GM21381 (cell line): ENCODE measurements around the gene RTF1.
A peak's percentile ranks its signal among the peaks of the same experiment; 100 is the strongest.
"Not testable (repeated sequence)": the region's sequence is repeated elsewhere in the genome, so short reads cannot be mapped to it uniquely, and the experiment has no call there.

Source experiments
- ATAC-seq: cut with Tn5 transposase; IDR thresholded peaks from one replicate; pipeline ENCODE4 v1.9.1; 2021; ENCODE audit warnings: mild to moderate bottlenecking, moderate library complexity; ENCODE audit not compliant: unreplicated experiment

Gene RTF1

DNA sequence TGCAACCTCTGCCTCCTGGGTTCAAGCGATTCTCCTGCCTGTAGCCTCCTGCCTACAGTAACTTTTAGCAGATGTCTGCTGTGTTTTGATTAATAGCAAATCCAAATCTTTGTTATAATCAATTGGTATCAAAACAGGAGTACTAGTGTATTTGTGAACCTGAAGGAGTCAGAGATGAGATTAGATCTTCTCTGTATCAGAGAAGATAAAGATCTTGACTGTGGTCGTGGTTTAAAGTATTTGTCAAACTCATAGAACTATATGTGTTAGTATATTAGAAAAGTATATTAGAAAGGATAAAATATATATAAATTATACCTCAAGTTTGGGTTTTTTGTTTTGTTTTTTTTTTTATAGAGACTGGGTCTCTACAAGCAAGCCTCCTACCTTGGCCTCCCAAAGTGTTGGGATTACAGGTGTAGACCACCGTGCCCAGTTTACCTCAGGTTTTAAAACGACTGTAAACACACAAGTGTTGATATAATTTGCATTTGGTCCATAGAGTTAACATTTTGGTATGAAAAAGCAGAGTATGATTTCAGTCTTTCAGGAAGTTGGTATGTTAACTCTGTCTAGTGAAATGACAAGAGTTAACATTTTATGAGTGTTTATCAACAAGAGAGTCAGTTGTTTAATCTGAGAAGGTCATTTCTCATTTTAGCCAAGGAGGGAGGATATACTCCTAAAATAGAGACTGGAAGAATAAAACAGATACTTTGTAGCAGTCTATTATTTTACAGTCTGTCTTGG is 18.3 kb downstream of the RTF1 start:
- ATAC-seq, result no peak

DNA sequence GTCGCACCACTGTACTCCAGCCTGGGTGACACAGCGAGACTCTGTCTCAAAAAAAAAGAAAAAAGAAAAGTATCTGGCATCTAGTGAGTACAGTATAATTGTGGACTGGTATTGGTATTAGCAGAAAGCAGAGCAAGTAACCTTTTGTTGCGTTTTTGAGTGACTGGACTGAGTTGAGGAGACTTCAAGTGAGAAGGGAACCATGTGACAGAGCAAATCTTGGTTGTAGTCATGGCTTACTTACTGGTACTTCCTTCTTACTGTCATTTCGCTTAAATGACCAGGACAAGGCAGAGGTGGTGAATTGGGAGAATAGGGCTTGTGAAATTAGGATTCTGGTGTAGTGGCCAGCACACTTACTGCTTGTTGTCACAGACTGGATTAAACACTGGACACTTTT is 20.6 kb downstream of the RTF1 start:
- no peak for ATAC-seq

DNA sequence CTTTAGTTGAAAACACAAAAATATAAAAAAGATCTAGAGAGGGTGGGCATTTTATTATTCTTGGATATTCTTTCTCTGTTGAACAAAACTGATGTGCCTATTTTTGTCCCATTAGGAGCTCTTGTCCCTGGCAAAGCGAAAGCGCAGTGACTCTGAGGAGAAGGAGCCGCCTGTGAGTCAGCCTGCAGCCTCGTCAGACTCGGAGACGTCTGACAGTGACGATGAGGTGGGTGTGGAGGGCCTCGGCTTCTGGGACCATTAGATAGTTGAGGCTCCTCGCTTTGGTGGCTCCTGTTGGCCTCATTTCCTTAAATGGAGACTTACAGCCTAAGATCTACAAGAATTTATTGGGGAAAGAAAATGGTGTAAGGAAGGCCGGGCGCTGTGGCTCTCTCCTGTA is 21.3 kb downstream of the RTF1 start:
- ATAC-seq, result no peak

DNA sequence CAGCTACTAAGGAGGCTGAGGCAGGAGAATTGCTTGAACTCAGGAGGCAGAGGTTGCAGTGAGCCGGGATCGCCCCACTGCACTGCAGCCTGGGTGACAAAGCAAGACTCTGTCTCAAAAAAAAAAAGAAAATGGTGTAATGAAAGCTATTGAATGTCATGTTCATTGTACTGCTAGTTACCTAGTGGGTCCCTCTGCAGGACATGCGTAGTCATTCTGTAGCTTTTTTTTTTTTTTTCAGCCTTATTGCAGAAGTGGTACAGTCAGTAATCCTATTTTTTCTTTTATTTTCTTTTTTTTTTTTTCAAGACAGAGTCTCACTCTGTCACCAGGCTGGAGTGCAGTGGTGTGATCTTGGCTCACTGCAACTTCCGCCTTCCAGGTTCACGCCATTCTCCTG is 21.9 kb downstream of the RTF1 start:
- not testable (repeated sequence) for ATAC-seq

DNA sequence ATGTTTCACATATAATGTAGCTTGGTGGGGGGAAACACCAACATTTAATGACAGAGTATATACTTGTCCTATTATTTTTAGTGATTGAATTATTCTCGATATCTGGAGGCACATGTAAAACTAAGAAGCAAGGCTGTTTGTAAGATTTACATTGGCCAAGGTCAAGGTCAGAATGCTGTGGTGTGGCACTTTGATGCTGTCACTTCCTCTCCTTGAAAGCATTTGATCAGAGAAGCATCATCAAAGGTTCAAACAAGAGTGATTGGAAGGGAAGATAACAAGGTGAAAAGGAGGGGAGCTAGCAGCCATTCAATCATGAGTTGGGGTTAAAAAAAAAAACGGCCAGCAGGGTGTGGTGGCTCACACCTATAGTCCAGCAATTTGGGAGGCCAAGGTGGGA is 26.4 kb downstream of the RTF1 start:
- ATAC-seq, result no peak

DNA sequence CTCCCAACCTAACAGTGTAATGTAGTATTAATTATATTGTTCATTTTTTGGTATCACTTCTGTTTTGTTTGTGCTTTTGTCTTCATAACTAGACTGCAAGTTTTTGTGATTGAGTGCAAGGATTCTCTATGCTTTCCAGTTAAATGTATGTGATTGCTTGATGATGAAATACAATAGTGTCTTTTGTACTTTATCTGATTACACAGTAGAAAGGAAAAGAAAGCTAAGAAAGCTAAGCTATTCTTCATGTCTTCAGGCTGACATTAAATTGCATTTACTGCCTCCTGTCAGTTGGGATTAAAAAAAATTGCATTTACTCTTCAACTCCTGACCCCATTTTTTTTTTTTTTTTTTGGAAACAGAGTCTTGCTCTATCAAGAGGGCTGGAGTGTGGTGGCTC is 28.5 kb downstream of the RTF1 start:
- no peak for ATAC-seq

DNA sequence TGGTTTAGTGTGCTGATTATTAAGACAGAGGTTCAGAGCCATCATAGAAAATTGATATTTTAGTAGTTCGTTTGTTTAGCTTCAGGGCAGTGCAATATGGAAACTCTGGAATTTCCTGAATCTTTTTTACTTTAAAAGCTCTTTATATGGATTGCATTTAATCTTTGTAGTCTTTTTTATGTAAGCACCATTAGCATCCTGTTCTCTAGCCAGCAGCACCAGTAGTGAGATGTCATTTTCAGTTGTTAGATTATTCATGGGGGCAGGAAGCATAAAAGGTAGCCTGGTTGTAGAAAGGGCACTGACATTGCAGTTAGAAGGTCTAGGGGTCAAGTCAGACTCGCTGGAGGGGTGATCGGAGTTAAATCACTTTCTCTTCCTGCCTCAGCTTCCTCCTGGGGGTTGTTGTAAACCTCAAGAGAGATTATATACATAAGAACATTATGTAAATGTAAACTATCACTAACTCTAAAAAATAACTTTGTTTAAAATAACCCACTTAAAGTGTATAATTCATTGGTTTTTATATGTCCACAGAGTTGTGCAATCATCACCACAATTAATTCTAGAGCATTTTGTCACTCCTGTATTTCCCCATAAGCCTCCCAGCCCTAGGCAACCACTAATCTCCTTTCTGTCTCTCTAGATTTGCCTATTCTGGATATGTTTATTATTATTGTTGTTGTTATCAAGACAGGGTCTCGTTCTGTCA is 45.3 kb downstream of the RTF1 start:
- no peak for ATAC-seq

DNA sequence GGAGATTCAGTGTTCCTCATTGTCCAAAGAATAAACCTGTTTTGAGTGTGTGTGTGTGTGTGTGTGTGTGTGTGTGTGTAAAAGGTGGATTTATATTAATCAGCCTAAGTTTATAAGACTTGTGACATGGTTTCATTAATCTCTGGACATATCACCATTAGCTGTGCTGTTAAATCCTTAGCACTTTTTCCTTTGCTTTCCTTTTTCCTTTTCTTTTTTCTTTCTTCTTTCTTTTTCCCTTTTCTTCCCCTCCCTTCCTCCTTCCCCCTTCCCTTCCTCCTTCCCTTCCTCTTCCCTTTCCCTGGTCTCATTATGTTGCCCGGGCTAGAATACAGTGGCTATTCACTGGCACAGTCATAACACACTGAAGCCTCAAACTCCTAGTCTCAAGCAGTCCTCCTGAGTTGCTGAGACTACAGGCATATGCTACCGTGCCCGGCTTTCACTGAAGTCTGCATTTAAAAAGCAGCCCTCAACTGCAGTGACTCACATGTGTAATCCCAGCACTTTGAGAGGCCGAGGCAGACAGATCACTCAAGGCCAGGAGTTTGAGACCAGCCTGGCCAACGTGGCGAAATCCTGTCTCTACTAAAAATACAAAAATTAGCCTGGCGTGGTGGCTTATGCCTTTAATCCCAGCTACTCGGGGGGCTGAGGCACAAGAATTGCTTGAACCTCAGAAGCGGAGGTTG is 48.1 kb downstream of the RTF1 start:
- ATAC-seq, result no peak

DNA sequence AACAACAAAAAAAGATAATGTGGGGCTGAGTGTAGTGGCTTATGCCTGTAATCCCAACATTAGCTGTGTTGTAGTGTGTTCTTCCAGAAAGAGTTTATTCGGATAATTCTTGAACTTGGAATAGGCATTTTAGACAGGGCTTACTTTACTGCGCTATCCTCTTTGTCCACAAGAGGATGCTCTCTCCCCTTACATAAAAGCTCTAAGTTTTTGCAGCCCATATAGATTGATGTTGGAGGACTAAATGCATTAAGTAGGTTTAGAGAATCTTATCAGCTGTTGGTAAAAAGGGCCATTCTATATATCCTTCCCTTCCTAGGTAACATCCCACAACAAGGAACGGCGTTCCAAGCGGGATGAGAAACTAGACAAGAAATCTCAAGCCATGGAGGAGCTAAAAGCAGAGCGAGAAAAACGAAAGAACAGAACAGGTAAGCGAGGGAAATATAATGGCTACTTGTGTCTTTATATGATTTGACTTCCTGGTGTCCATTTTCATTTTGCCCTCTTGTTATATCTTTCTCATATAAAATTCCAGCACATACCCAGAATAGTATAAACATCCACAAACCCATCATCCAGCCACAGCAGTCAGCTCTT is 49.0 kb downstream of the RTF1 start:
- no peak for ATAC-seq

DNA sequence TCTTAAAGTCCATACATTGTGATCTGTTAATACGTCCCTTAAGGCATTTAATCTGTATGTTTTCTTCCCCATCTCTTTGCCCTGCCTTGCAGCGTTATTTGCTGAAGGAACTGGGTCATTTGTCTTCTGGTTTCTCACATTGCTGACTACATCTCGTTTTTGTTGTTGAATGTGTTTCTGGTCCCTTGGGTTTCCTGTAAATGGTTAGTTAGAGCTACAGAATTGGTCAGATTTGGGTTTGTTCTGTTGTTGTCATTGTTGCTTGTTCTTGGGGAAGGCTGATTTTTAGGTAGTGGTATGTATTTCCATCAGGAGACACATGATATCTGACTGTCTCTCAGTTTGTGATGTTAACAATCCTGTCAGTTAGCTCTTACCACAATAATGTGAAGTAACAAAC is 49.8 kb downstream of the RTF1 start:
- no peak for ATAC-seq

DNA sequence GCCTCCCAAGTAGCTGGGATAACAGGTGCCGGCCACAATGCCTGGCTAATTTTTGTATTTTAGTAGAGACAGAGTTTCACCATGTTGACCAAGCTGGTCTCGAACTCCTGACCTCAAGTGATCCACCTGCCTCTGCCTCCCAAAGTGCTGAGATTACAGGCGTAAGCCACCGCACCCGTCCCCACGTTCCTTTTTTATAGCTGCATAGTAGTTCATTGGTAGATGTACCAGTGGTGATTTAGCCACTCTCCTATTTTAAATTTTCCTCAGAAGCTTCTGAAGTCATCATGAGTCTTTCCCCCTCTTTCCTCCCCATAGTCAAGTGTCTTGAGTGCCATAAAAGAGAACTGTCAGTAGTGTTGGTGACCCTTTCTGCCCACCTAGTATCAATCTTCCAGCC is 52.7 kb downstream of the RTF1 start:
- ATAC-seq, result not testable (repeated sequence)

DNA sequence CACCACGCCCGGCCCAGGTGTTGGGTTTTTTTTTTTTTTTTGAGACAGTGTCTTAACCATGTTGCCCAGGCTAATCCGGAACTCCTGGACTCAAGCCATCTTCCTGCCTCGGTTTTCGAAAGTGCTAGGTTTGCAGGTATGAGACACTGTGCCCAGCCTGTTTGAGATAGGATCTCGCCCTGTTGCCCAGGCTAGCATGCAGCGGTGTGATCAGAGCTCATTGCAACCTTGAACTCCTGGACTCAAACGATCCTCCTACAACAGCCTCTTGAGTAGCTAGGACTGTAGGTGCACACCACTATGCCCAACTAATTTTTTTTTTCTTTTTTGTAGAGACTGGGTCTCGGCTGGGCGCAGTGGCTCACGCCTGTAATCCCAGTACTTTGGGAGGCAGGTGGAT is 56.5 kb downstream of the RTF1 start:
- ATAC-seq, result no peak

DNA sequence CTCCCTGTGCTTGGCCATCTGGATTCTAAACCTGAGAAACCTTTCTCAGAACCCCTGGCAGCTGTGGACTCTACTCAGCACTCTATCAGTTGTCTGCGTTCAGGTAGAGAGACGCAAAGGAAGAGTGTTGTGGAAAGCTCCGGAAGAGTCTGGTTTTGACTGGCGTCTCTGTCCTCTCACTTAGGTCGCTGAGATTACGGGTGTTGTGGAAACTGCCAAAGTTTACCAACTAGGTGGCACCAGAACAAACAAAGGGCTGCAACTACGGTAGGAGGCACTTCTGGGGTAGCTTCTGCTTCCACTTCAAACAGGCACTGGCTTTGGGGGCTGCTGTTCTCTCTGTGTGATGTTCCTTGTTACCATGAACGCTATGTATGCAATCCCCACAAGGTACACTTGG is 57.5 kb downstream of the RTF1 start:
- ATAC-seq, result no peak

DNA sequence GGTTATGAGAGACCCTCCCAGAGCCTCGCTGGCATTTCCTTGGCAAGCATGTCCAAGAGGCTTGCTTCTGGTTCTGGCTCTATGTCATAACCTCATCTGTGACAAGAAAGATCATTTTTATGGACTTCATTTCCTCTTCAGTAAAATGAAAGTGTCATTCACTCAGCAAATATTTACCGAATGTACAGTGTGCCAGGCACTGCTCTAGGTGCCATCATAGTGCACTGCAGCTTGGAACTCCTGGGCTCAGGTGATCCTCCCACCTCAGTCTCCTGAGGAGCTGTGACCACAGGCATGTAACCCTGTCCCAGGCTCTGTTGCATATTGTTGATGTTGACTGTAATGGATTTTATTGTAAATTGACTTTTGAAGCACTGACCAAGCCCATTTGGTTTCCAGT is 58.0 kb downstream of the RTF1 start:
- ATAC-seq, result no peak

DNA sequence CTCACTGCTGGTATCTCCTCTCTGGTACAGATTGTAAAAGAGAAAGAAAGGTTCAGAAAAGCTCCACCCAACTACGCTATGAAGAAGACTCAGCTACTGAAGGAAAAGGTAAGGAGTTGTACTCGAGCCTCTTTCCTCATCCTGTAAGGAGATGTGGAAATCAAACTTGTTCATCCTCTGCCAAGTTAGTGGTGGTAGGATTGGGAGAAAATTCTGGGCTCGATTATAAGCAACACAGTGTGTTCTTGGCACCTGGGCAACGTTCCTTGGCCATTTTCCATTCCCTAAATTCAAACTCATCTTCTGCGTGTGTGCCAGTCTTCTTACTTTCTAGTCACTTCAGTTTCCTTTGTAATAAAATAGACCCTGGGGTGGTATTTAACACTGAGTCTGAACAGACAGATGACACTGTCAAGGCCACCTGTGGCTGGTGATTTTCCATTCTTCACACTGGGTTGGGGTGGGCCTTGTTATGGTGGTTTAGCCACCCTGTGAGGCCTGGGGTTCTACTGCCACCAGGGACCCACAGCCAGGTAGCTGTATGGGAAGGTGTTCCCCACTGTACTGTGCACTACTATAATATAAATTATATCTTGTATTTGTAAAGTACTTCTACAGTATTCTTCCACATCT is 59.6 kb downstream of the RTF1 start:
- no peak for ATAC-seq

DNA sequence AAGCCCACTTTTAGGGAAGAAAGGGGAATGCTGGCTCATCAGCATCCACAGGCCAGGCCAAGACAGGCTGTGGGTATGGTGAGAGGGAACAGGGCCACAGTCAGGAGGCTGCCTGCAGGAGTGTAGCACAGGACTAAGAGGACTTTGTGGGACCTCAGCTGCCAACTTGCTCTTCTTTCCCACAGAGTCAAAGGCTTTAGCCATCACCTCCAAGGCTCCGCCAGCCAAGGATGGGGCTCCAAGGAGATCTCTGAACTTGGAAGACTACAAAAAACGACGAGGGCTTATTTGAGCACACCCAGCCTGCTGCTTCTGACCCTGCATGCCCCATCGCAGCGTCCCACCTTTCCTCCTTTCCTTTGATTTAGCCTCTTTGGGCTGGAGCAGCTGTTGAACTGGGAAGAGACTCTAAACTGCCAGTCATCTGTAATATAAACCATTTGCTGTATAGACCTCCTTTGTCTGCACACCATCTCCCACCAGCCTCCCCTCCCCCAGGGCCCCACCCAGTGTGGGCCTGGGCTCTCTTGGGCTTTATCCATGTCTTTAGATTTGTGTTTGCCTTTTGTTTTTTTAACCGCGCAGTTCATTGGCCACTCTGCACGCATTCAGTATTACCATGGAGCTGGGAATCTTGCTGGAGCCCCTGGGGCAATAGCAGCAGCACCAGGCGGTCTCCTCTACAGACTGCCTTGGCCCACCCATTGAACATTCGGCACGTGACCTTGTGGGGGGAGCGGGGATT is 63.7 kb downstream of the RTF1 start:
- ATAC-seq, result no peak

DNA sequence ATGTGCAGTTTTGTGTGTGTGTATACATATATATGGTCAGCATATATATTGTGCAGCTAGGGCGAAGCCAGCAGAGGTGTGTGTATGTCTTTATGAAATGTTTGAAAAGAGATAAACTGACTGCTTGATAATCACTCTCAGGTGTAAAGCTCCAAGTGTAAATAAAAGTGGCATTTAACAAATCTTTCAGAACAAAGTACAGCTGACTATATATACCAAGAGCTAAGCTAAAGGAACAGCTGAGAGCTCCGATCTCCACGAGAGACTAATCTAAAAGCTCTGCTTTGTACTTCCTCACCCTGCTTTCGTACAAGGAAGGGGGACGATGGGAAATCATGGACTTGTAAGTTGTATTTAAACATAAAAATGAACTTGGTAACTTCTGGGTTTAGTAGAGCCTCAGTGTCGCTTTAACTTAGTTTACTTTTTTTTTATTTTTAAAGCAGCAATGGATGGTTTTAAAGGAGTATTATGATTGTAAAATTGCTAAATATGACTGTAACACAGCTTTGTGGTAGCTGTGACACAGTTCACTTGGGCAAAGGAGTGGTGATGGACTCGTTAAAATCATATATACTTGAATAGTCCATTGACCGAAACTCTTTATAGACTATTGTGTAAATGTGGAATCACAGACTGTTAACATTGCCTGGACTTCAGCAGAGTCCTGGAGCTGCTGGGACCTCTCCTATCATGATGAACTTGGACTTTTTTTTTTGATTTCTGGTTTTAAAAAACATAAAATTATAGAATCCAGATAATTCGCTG is 65.4 kb downstream of the RTF1 start:
- ATAC-seq, result no peak

DNA sequence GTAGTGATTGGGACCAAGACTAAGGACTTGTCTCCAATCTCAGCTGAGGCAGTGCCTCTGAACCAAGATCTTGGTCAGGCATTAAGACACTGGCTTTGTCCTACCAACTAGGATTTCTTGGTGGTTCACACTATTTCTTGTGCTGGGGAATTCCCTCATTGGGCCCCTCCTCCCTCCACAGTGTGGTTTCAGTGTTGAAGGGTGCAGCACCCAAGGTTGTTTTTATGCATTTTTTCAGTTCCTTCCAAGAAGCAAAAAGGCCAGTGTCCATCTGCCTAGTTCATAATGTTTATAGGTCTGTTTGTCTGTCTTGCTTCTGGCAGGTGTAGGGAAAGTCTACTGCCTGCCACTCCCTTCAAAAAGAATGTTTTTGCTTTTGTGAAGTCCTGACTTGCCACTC is 66.2 kb downstream of the RTF1 start:
- ATAC-seq, result peak; percentile 66

DNA sequence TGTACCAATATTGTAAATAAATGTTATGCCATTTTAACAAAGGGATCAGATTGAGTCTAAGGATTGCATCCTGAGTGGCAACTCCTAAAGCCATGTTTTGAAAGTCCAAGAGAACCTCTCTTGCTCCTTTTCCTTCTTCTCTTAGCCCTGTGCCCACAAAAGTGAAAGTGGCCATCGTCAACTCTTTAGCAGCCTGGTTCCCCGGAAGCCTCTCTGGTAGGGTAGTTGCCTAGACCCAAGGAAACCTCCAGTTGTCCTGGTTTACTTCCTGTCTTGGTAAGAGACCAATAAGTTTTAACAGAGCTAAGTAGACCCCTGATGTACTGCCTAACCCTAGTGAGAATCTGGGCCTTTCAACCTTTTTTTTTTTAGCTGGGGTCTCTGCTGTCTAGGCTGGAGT is 66.6 kb downstream of the RTF1 start:
- peak; percentile 7 for ATAC-seq
